ENCODE data around the gene KCTD21. TPM values are rescaled to one million over a fixed set of nuclear protein-coding genes. Genes with fewer than 3 reads are reported as not detected.
A peak's percentile ranks its signal among the peaks of the same experiment; 100 is the strongest.

KCTD21 gene
- total RNA-seq, 1 donor from 2014 or later, result 12.5 TPM

GRCh38 chr11:78149646-78150045 lies 38.8 kb downstream of the KCTD21 start:
- DNase-seq (ENCODE audit: low spot score) (no peak), ATAC-seq (peak; percentile 83)

GRCh38 chr11:78147807-78148206 lies 40.6 kb downstream of the KCTD21 start:
- DNase-seq (ENCODE audit: low spot score) (no peak), ATAC-seq (no peak)

- DNase-seq (ENCODE audit: low spot score), result no peak
These were observed 42.9 kb downstream of the KCTD21 start for GRCh38 chr11:78145511-78146025.

GRCh38 chr11:78140392-78141077 lies 47.9 kb downstream of the KCTD21 start:
- ATAC-seq, result no peak
- DNase-seq (ENCODE audit: low spot score), result no peak

More at GRCh38 chr11:78145511-78146025, 42.9 kb downstream of the KCTD21 start:
- ATAC-seq, result no peak

GRCh38 chr11:78139422-78140391 lies 48.7 kb downstream of the KCTD21 start, which contains the start of gene ALG8:
Gene ALG8, minus strand, starts transcription at chr11:78139626. Its CDS starts 38 bp downstream, at chr11:78139588.
- ATAC-seq, result peak; percentile 97

GRCh38 chr11:78138694-78139421 lies 49.6 kb downstream of the KCTD21 start:
- DNase-seq (ENCODE audit: low spot score) (no peak), ATAC-seq (peak; percentile 3)

More at GRCh38 chr11:78139422-78140391, 48.7 kb downstream of the KCTD21 start, which contains the start of gene ALG8:
- DNase-seq (ENCODE audit: low spot score), result peak; percentile 97

GRCh38 chr11:78138291-78138690 lies 50.1 kb downstream of the KCTD21 start:
- ATAC-seq (no peak), DNase-seq (ENCODE audit: low spot score) (no peak)

GRCh38 chr11:78132475-78132874 lies 56.0 kb downstream of the KCTD21 start:
- ATAC-seq, result peak; percentile 60

GRCh38 chr11:78131956-78132355 lies 56.5 kb downstream of the KCTD21 start:
- DNase-seq (ENCODE audit: low spot score) (no peak), ATAC-seq (no peak)

More at GRCh38 chr11:78132475-78132874, 56.0 kb downstream of the KCTD21 start:
- no peak for DNase-seq (ENCODE audit: low spot score)

- peak; percentile 45 for ATAC-seq
- no peak for DNase-seq (ENCODE audit: low spot score)
These were observed 61.0 kb downstream of the KCTD21 start for GRCh38 chr11:78127403-78127802.

Other genes with a start within 250 kb of the KCTD21 start
- gene INTS4, start 194.0 kb downstream of the KCTD21 start, total RNA-seq, result 10.1 TPM
- gene KCTD14, start 165.3 kb downstream of the KCTD21 start, total RNA-seq, result 4.1 TPM
- gene THRSP, start 124.8 kb downstream of the KCTD21 start, total RNA-seq, result 48.6 TPM
- gene NDUFC2, start 108.8 kb downstream of the KCTD21 start, total RNA-seq, result 210 TPM
- gene ALG8, start 49.0 kb downstream of the KCTD21 start, total RNA-seq, result 29.6 TPM
- 7.8 TPM for gene USP35, start 293 bp upstream of the KCTD21 start, total RNA-seq
- 4.5 TPM for gene GAB2, start 229.2 kb upstream of the KCTD21 start, total RNA-seq

All from left lobe of liver (tissue), 2 donors.